NCI-H526 (cell line): ENCODE data around the gene PSMG4.
A peak's percentile ranks its signal among the peaks of the same experiment; 100 is the strongest.

Source experiments
- DNase-seq, 2 experiments: peaks; one replicate each; lab custom pipeline; 2025; lab: John Stamatoyannopoulos, UW

PSMG4 gene

DNA sequence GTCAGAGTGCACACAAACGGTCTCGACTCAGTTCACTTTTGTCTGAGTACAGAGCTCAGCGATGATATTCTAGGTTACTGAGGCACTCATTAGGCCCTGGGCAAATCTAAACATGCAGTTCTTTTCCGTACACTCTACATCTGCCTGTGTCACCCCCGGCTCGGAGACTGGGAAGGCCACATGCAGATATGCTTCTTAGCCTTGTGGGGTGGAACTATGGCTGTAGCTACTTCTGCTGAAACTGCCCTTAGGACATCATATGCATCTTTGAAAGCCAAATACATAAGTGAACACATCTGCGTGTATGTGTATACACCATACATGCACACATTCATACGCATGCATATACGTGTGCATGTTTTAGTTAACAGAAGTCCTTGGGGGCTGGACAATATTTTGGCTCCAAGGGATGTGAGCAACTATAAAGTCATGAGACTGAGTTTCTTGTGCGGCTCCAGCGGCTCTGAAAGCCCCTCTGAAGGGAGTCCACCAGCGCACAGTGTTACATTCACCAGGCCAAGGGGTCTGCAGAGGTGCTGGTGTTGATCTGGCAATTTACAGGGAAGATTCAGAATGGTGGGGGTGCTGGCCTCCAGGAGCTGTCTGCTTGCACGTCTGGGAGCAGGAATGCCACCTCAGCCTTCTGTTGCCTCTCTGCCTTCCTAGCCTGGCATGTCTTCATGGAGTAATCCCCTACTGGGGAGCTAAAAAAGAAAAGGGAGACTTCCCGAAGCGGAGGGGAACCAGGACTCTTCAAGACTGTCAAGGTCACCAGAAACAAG, 31.6 kb downstream of the PSMG4 start:
- DNase-seq, result no peak

GRCh38 chr6:3290931-3291211, 32.1 kb downstream of the PSMG4 start:
- DNase-seq, result no peak

DNA sequence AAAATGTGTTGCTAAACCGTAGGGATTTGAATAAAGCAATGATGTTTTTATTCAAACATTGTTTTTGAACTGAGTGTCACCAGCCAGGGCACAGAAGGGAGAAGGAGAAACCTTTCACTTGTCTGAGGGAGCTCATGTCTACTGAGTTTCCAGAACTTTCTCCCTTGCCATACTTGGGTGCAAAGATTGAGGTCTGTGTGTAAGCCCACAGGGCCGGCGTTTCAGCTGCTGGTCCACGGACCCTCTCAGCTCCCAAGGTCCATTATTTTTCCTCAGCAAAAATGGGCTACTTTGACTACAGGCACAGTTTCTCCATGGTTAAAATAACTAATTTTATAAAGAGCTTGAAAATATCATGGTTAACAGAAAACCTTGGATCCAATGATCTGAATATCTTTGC, 32.6 kb downstream of the PSMG4 start:
- DNase-seq, result no peak

DNA sequence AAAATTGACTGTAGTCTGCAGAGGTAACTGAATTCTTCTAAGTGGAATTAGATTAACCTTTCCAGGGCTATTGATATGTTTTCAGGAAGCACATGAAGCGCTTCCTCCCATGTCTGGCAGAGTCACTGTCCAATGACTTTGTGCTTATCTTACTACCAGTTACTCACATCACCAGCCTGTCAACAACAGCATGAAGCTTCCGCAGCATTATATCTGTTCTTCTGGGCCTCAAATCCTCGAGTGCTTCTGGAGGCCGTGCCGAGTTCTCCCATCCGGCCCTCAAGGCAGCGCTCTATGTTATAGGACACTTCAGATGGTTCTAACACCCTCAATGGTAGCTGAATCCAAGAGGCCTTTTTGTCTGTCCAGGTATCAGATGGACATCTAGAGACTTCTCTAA, 33.2 kb downstream of the PSMG4 start:
- no peak for DNase-seq

DNA sequence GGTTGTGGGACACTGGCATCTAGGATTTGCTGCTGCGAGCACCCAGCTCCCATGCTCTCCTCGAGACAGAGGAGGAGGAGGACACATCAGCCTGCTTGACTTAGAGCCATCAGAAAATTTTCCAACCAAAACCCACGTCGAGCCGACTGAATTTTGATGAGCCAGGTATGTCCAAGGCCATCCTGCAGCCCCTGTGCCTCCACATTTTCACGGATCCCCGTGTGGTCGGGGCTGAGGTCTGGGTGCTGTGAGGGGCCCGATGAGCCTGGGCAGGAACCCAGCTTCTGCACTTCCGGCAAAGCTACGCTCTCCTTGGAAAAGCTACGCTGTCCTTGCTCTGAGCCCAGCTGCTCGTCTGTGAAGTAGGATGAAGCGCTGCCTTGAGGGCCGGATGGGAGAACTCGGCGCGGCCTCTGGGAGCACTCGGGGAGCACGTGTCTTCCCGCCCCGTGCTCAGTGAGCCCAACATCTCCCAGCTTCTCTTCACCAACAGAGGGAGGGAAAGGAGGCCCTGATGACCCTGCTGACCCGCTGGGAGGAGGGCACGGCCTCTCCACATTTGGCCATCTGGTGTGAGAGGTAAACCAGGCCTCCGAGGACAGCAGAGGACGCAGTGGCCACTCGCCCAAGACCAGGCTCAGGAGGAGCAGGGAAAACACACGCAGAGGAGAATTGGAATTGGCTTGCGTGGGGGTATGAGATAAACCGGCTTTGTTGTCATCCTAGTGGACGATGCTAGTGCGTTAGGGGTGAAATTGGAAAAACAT, 33.9 kb downstream of the PSMG4 start:
- no peak for DNase-seq

DNA sequence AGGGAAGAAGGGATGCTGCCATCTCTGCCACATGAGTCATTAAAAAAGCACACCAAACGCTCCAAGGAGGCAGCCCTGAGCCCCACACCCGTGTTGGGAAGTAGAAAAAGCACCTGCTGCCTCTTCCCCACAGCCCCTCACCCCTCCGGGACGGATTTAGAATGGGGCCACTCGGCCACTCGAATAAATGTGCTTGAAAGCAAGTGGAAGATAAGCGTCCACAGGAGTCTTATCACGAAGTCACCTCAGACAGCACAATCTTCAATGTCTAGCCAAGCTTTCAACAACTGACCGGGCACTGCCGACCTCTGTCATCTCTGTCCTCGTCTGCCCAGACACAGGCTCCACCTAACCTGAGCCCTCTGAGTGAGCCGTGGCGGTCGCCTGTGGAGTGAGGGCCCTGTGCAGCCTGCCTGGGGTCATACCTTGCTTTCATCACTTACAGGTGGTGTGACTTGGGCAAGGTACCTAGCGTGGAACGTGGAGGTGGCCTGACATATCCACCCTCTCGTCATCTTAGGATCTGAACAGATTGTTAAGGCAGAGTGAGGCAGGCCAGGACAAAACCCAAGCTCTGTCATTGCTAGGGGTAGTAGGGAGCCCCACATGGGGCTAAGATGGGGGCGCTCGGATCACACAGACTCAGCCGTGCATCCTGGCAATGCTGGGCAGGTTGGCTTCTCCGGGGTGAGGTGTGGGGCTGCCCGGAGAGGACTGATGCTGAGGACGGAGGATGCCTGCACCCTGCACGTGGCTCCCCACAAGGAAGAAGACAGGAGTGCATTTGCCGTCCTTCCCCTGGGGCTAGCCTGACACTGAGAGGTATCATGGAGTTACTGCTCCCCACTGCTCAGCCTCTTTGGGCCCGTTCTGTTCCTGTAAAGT, 34.8 kb downstream of the PSMG4 start:
- no peak for DNase-seq

DNA sequence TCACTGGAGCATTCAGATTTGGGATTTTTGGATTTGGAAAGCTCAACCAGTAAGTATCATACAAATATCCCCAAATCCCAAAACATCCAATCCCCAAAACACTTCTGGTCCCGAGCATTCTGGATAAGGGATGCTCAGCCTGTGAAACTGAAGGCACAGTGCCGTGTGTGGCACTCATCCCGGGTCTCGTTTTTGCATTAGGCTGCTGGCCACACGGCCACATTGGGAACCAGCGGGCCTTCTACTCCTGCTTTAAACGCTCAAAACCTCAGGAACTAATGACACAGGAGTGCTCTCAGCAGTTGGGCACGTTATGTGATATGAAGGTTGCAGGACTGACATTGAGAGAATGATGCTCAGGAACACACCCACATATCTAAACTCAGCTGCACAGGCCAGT, 35.6 kb downstream of the PSMG4 start:
- DNase-seq, result no peak

DNA sequence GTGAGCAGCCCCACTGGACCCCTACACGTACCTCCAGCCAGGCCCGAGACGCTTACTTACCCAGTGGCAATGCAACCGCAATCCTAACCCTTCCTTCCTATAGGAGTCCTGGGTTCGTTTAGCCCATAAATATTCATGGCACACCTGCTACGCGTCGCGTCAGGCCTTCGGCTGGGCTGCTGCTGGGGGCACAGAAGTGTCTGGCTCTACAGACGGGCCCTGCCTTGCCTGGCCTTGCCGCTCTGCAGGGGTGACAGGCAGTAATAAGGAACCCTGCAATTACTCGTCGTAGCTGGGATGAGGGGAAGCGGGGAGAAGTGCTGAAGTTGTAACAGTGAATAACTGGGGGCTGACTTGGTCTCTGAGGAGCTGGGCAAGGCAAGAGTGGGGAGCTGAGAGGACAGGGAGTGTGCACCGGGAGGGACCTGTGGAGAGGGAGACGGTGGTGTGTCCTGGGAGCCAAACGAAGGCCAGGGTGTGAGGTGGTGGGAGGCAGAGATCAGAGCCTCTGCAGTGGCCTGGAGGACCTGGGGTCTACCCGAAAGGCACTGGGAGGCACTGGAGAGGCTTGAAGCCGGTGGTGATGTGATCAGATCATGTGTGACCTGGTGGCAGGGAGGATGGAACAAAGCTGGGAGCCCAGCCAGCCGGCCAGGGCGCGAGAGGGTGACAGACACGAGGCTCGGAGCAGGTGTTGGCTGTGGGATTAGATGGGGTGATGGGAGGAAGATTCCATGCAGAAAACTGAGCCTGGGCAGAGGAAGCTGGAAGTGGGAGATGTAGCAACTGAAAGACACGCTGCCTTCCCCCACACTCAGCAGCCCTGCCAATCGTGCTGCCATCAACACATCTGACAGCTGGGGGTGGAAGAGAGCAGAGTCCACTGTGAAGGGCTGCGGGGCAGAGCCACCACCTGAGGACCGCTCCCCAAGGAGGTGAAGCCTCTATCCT, 36.4 kb downstream of the PSMG4 start:
- DNase-seq, result peak; percentile 63 to 85

- no peak for DNase-seq
These were observed 37.3 kb downstream of the PSMG4 start for GRCh38 chr6:3296078-3296477.

DNA sequence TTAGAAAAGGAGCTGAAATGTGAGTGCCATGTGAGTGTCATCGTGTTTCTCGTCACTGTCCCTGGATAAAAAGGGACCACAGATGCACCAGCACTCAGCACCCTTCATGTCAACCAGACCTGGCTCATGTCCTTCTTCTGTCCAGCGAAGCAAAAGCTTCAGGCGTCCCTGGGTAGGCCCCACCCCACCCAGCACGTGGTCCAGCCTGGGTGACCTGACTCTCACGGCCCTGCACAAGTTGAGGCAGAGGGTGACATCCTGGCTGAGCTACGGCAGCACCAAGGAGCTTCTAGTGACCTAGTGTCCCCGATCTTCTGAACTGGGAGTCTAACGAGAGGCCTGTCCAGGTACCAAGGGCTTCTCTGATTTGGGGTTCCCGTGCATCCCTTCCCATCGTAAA, 37.8 kb downstream of the PSMG4 start:
- no peak for DNase-seq

DNA sequence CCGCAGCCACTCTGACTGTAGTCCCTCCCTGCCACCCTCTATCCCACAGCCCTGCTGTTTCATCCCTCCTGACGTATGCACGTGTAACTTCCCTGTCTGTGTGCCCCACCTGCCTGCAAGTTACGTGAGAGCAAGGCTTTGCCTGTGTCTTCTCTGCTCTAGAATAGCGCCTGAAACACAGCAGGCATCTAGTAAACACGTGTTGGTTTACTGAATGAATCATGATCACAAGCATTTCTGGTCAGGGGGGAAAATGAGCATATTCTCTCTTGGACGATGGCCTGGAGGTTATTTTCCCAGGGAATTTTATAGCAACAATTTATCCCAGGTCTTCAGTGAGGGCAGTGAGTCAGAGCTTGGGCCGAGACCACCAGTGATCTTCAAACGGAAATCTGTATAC, 38.3 kb downstream of the PSMG4 start:
- no peak for DNase-seq

DNA sequence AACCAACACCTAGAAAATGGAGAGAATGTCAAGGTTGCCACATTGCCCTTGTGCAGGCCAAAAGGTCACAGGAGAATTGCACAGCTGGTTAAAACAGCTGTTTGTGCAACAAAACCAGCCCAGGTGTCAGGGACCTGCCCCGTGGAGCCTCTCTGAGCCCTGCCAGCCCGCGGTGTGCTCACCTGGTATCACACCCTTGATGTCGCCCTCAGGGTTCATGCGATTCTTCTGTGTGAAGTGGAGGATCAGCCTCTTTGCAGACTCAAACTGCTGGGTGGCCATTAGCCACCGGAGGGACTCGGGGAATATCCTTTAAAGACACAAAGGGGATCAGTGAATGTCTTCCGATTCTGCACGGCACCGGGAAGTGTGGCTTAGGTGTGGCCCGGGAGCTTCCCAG, 39.2 kb downstream of the PSMG4 start:
- no peak for DNase-seq

- DNase-seq, result no peak
These were observed 40.5 kb downstream of the PSMG4 start for GRCh38 chr6:3299221-3299620.

DNA sequence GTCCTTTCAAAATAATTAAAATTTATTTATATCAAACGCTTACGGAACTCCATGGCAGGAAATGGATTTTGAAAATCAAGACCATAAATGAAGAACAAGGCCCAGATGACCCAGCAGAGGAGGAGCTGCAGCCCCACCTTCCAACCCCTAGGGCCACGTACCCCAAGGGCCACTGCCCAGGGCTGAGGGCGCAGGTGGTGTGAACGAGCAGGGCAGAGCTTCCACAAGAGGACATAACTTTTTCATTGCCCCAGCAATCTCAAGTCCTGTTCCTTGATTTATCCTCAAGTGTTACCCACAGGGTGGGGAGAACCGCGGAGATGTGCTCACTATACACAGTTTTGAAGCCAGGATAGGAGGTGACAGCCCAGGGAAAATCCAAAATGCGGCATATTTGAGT, 42.8 kb downstream of the PSMG4 start:
- DNase-seq, result no peak

DNA sequence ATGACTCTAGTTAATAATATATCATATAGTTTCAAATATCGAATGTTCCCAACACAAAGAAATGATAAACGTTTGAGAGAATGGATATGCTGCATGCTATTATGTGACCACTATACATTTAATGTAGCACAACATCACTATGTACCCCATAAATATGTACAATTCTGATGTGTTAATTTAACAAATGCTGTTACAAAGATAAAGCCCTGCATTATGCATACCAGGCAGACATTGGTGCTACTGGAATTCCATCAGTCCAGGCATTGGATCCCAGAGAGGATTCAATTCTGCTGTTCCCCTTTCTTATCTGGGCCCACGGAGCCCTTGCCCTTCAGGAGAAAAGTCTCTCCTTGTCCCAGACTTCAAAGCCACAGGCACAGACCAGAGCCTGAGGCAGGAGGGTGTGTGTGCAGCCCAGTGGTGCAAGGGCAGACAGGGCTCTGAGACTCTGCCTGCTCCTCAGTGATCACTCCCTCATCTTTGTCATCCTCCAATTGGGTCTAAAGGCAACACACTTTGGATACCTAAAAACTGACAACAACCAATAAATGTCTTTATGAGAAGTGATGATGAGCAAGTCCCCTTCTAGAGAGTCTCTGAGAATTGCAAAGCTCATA, 45.2 kb downstream of the PSMG4 start:
- no peak for DNase-seq

DNA sequence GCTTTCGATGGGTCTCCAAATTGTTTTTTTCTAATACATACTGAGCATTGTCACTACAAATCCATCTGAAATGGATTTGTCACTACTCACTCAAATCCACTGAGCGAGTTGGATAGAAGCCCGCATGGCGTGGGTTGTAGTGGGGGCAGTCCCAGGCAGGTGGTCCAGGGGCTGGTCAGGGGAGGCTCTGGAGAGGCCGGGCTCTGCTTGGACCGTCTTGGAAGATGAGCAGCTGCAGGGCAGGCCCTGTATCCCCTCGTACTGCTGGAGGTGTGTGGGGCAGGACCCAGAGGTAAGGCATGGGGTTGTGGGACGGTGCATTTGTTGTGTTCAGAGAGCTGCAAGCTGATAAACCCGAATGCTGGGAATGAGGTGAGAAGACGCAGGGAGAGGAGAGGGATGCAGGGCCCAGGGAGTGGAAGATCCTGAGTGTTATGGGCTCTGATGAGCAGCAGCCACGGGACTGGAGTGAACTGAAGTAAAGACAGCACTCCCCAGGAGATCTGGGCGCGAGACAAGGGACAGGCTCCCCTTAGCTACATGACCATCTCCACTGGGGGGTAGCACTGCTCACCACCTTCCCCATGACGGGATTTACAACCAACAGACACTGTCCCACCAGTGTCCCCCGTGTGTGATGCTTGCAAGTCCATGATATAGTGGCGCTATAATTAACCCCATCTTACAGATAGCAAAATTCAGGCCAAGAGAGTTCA, 45.9 kb downstream of the PSMG4 start:
- DNase-seq, result no peak

- no peak for DNase-seq
These were observed 46.4 kb downstream of the PSMG4 start for GRCh38 chr6:3305216-3305565.

DNA sequence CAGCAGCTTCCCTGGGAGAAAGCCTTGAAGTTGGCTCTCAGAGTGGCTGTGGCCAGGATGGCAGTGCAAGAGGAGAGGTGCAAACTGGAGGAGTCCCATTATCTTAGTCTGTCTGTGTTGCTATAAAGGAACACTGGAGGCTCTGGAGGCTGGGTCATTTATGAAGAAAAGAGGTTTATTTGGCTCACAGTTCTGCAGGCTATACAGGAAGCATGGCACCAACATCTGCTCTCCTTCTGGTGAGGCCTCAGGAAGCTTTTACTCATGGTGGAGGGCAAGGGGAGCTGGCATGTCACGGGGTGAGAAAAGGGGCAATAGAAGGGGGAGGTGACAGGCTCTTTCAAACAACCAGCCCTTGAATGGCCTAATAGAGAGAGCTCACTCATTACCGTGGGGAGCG, 47.1 kb downstream of the PSMG4 start:
- DNase-seq, result no peak

DNA sequence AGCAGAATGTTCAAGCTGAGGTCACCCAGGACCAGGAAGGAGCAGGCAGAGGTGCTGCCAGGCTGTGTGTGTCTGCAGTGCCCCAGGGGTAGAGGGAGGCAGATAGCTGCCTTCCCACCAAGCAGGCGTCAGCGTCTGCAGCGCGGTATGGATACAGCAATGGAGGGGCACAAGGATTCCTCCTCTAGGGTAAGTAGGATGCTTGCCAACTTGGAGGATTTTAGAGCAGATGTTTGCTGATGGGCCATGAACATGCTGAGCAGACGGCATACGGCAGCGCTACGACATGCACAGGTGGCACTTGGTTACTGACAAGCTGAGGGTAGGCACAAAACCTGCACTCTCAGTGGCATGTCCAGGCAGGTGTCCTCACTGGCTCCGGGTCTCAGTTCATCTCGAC, 48.1 kb downstream of the PSMG4 start:
- DNase-seq, result no peak

DNA sequence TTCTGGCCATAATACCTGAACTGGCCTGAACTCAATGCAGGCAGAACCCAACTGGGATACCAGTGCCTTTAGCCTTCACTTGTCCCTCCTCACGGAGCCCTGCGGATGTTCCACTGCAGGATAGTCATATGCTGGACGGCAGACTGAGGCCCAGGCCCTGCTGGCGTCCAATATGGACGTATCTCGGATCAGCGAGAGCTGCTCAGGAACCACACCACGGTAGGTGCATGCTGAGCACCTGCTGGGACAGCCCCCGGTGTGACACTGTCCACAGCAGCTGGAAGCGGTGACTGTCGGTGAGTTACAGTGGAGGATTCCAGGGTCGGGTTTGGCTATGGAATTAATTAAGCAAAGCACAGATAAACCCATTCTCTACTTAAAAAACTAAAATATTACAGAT, 48.7 kb downstream of the PSMG4 start:
- no peak for DNase-seq

DNA sequence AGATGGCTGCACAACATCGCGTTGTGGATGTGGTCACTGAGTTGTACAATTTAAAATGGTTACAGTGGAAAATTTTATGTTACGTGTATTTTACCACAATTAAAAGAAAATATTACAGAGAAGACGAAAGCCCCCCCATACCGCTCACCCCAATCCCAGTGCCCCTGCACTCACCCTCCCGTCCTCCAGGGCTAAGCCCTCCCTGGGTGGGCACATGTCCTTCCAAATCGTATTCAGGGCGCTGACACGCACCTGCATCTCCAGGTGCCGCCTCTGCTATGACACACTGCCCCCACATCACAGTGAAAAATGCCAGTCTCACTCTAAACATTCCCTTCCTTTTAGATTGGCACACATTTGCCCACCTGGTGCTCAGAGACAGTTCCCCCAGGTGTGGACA, 49.4 kb downstream of the PSMG4 start:
- DNase-seq, result no peak
